Fibroblast of villous mesenchyme (primary cell): Measurements from ENCODE around the gene CHD6. TPM values are rescaled to one million over a fixed set of nuclear protein-coding genes. Genes with fewer than 3 reads are reported as not detected.

ENCODE experiments used
- DNase-seq: peaks from one replicate; pipeline ENCODE4 v3.0.0-alpha.2; 2010; ENCODE audit warnings: low read depth
- H3K4me3 ChIP-seq: 2 replicates; pipeline ENCODE4 v1.5.1; 2011; ENCODE audit warnings: low read depth, mild to moderate bottlenecking, low read length
- total RNA-seq: library from RNA; depleted of rRNA; stranded (reverse); fragments of >200 nt; gene quantifications from 2 replicates; pipeline ENCODE4 v1.2.3, GENCODE V29; 2012
- TF ChIP-seq, protein P1 (sequence below): IDR thresholded peaks from 2 replicates; pipeline ENCODE4 v1.5.1; 2012; ENCODE audit warnings: low read depth, mild to moderate bottlenecking, low read length; ENCODE audit not compliant: insufficient read depth

CHD6 gene
- total RNA-seq, 1 donor: 33.2 TPM

DNA sequence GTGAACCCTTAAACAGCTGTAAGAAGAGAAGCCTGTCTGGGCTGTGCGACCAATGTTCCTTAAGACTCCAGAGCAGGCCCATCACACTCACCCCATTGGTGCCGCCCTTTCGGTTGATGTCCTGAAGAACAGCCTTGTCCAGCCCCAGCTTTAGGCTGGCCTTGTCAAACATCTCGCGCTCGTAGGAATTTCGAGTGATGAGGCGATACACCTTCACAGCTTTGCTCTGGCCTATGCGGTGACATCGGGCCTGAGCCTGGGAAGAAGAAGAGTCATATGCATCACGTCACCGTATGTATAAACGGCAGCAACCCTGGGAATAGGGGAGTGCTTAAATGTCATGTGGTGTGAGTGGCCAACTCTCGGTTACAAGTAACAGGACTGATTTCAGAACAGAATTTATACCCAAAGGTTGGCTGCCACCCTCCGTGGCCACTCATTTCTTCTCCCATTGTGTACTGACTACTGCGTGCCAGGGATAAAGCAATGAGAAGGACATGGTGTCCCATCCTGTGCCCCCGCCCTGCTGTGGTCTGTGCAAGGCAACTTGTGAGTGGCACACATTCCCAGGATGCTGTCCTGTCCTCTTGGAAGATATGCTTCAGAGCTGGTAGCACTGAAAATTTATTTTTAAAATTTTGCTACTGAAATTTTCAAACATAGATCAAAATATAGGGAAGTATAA is 160.9 kb downstream of the CHD6 start:
- no peak overlapping the region for H3K4me3 ChIP-seq
- TF ChIP-seq, protein P1, sequence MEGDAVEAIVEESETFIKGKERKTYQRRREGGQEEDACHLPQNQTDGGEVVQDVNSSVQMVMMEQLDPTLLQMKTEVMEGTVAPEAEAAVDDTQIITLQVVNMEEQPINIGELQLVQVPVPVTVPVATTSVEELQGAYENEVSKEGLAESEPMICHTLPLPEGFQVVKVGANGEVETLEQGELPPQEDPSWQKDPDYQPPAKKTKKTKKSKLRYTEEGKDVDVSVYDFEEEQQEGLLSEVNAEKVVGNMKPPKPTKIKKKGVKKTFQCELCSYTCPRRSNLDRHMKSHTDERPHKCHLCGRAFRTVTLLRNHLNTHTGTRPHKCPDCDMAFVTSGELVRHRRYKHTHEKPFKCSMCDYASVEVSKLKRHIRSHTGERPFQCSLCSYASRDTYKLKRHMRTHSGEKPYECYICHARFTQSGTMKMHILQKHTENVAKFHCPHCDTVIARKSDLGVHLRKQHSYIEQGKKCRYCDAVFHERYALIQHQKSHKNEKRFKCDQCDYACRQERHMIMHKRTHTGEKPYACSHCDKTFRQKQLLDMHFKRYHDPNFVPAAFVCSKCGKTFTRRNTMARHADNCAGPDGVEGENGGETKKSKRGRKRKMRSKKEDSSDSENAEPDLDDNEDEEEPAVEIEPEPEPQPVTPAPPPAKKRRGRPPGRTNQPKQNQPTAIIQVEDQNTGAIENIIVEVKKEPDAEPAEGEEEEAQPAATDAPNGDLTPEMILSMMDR: no peak
- no peak for DNase-seq

DNA sequence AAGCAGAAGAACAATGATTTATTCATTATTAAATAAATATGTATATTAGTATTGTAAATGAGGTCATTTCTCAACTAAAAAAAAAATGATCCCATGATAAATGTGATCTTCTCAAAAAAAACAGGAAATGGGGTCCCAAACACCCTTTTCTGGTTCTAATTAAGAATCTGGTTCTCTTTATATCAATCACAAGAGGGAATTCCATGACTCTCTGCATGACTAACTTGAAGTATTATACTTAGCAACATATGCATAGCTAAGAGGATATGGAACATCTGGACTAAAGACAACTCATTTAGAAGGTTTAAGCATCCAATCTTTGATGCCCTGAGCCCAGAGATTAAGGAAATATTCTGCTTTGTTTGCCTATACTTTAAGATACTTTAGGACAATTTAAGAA is 161.8 kb downstream of the CHD6 start:
- DNase-seq: no peak
- no peak overlapping the region for H3K4me3 ChIP-seq
- TF ChIP-seq, protein P1: no peak

DNA sequence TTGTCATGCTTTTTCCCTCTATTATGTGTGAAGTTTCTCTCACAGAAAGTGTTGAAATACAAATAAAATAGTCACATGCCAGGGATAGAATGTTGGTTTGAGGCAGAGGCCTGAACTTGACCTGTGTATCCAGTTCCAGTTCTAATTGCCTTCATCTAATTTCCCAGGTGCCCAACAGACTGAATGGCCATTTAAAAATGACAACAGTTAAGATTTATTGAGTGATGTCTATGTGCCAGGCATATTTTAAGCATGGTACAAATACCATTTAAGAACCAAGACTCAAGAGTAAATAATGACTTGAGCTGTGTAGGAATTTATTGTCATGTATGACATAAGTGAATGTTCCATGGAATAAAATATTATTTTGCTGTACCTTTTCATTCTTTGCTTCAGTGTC is 163.9 kb downstream of the CHD6 start:
- DNase-seq: no peak
- no peak overlapping the region for H3K4me3 ChIP-seq
- TF ChIP-seq, protein P1: no peak

DNA sequence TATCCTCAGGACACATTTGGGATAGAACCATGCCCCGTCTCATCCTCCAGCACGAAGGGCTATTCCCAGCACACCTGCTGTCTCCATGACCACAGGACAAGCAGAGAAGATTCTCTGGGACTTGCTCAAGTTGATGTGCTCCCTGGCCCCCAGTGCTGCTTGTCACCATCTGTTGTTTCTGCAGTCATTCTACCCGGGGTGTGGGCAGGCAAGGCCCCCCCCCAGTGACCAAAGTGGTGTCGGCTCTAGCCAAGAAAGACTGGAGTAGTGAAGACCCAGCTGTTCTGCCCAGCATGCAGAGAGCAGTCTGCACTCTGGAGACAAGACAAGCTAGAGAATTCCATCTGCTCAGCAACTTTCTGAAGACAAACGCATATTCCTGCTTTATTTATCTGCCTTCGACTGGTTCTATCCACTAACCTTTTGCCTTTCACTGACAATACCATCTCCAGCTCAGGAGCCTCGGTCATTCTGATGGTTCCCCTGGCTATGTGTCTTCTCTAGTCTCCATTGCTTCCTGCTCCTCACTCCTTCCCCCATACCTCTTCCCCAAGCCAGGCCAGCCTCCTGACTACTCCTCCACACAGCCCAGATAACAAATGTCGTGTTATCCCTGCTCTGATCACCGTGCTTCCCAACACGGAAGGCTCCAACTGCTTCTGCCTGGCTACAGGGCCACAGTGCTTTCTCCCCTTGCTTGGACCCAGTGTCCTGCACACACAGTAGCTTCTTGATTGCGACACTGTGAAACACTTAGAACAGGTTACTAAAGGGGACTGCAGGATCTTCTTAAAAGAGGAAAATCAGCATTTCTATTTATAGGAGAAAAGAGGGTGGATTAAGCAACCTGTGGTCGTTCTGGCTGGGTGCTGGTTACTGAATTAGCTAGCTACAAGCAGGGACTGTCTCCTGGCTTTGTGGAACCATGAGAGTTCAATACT is 164.9 kb downstream of the CHD6 start:
- TF ChIP-seq, protein P1: no peak
- no peak overlapping the region for H3K4me3 ChIP-seq
- no peak for DNase-seq

DNA sequence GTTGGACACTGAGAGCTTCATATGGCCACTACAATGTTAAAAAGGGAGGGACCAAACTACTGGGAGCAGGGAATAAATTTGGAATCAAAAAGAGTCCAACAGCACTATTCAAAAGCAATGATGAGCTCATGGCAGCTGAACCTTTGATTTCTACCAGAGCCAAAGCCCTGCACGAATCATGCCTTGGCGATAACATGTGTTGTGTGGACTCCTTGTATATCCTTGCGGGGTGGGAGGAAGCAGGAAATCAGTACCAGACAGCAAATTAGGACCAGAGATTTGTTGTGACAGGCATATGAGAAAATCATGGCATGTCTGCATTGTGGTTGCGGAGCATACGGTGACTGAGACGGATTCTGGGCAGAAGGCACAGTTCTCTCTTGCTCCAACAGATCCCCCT is 166.0 kb downstream of the CHD6 start:
- TF ChIP-seq, protein P1: no peak
- DNase-seq: no peak

DNA sequence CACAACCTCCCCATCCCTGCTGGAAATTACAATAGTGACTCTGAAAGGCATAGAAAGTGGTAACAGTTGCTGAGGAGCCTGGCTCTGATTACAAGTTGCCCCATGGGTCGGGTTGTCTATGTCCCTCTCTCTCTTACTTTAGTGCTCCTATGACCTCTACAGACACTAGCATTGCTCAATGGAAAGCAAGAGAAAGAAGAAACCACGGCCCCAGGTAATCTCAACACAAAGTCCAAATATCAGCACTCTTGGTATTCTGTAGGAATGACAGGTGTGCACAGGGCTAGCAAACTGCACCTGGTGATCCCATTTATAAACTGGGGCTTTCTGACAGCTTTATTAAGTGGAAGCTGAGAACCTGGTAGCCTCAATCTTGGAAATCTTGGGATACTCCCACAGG is 171.2 kb downstream of the CHD6 start:
- no peak for DNase-seq
- TF ChIP-seq, protein P1: no peak
- no peak overlapping the region for H3K4me3 ChIP-seq

More for the DNA sequence above, 166.0 kb downstream of the CHD6 start:
- H3K4me3 ChIP-seq: no peak overlapping the region
